HG02970 (cell line): ENCODE measurements around the gene METTL25B.
"Not testable (repeated sequence)": the region's sequence is repeated elsewhere in the genome, so short reads cannot be mapped to it uniquely, and the experiment has no call there.

Experiments used
- ATAC-seq: cut with Tn5 transposase; IDR thresholded peaks from one replicate; pipeline ENCODE4 v1.9.1; 2021; ENCODE audit warnings: mild to moderate bottlenecking, moderate library complexity, moderate number of reproducible peaks; ENCODE audit not compliant: unreplicated experiment, low FRiP score

The METTL25B gene

DNA sequence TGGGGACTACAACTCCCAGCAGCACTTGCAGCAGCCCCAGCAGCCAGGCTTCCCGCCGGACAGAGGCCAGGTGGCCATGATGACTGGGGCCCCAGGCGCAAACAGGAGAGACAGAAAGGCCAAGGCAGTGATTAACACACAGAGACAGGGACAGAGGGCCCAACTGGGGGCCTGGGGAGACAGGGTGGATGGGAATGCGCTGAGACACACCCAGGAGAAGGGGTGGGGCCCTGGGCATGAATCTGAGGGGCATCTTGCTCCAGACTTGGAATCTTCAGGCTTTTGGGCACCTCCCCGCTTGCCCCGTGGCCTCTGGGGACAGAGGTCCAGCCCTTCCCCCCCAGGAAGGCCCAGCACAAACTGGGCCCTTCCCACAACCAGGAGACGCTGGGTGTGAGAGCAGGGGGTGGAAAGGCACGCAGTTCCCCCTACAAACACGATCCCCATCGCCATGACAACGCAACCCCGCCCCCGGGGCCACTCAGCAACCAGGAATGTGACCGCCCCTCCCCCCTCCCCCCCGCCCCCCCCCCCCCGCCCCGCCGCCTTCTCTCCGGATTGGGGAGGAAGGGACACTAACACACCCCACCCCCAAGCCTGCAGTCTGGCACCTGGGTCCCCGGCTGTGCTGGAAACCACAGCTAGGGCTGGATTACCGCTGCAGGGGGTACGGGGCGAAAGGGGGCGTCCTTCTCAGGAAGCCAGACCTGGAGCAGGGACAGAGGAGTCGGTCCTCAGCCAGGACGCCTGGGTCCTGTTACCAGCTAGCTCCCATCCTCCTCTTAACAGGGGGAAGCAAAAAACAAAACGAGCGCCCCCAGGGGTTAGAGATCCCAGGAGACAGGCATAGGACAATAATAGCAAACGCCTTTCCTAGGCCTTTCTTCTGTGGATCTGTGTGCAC, 18.7 kb downstream of the METTL25B start:
- no peak for ATAC-seq

DNA sequence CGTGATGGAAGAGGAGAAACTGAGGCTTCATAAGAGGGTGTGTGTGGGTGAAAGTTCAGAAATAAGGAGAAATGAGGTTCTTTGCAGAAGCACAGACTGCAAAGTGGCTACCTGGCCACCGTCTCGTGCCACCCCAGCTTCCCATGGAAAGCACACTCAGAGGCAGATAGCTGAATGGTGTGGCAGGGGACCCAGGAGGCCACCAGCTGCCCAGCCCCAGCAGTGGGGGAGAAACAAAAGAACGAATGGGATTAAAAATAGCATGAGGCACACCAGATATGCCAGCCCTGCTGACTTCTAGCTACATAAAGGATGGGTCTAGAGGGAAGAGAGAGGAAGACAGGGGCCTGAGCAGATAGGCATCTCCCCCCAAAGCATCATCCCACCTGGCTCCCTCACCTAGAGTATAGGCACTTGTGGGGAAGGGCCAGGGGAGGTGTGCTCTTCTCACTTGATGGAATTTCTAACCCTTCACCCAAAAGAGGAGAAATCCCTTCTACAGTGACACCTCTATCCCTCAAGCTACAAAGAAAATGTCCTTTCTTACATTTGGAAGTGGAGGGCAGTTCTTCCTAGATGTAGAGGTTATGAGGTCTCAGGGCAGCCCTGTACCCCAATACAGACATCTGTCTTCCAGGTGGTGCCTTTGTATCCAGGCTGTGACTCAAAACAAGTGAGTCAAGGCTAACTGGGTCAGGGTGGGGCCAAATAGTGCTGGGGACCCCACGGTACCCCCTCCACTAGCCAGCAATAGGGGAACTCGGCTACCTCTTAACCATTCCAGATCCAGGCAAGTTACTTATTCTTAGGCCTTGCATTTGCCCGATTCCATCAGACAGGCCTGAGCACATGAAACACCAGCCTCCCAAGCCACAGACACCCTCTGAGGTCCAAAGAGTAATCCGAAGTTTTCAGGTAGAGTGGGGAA, 19.7 kb downstream of the METTL25B start:
- no peak for ATAC-seq

- no peak for ATAC-seq
Measured at GRCh38 chr1:156748670-156749418, 20.6 kb downstream of the METTL25B start.

- ATAC-seq, result no peak
Measured at GRCh38 chr1:156749419-156750118, 21.3 kb downstream of the METTL25B start.

DNA sequence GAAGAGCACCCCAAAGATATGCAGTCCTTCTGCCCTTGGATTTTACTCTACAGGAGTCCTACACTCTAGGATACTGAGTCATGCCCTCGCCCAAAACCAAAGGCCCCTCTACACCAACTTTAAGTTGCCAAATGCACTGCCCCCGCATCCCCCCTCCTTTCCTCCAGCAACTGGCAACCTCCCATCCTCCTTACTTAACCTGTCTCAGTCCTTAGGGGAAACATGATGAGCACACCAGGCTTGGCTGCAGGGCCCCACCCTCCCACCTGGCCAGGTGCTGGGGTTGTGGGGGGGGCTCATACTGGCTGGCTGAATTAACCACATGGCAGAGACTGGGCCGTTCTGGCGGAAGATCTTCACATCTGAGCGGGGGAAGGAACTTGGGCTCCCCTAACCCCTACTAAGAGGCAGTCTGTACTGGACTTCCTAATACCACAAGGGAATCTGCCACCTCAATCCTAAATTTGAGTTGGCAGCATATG, 22.0 kb downstream of the METTL25B start:
- no peak for ATAC-seq

GRCh38 chr1:156750711-156751450, 22.6 kb downstream of the METTL25B start:
- ATAC-seq, result peak; percentile 18

DNA sequence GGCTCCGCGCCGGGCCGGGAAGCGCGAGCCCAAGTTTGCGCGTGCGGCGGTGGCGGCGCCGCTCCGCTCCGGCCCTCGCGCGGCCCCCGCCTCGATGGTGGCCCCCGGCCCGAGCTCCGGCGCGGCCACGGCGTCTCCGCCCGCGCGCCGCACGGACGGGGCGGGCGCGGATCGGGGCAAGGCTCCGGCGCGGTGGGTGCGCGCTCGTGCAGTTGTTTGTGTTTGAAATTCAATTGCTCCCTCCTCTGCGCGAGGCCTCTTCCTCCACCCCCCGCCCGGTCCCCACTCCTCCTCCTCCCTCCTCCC, 23.1 kb downstream of the METTL25B start, which contains the start of gene HDGF:
HDGF (minus strand) TSS at position 225 of the 306 bp plus-strand sequence. CDS start 246 bp downstream, outside the sequence.
- ATAC-seq, result peak; percentile 23

- peak; percentile 55 for ATAC-seq
Measured at GRCh38 chr1:156751757-156752481, 23.6 kb downstream of the METTL25B start.

DNA sequence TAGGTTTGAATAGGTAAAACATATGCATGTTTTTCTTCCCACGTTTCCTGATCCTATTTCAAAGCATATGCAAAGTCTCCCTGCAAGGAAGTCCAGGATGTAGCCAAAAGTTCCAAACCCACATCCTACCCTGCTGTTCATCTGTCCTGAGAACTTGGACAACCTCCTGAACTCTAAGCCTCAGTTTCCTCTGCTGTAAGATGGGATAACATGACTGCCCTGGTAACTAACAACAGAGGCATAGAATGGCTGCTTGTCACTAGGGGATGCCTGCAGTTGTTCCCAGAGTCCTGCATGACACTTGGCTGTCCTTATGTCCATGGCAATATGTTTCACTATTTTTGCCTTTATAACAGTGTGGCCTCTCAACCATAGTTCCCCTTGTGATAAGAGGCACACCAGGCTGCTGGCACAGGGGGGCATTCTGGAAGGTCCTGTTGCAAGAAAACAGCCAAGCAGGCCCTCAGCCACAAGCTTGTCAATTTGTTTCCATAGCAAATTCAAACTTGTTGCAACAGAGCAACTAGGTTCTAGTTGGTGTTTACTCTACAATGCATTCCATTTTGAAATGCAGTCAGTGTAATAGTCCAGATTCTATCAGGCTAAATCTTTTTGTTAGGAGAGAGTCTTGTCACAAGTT, 24.7 kb downstream of the METTL25B start:
- no peak for ATAC-seq

DNA sequence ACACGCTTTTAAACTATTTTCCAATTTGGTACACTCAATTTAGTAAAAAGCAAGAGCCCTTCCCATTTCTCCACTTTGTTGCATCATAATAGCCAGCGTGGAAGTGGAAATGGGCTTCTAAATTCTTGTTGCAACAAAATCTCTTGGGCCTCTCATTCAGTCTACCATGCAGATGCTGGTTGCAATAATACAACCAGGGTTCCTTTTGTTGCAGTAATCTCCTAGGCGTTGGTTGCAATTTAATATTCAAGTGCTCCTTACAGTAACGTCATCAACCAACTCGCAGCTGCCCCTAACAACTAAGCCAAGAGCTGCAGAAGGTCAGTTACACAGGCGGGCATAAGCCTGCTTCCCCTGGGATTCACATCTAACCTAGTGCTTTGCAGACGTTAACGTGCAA, 25.9 kb downstream of the METTL25B start:
- ATAC-seq, result no peak

- ATAC-seq, result no peak
Measured at GRCh38 chr1:156755527-156755950, 27.3 kb downstream of the METTL25B start.

- no peak for ATAC-seq
Measured at GRCh38 chr1:156756355-156756754, 28.1 kb downstream of the METTL25B start.

- not testable (repeated sequence) for ATAC-seq
Measured at GRCh38 chr1:156757572-156758253, 29.4 kb downstream of the METTL25B start.

DNA sequence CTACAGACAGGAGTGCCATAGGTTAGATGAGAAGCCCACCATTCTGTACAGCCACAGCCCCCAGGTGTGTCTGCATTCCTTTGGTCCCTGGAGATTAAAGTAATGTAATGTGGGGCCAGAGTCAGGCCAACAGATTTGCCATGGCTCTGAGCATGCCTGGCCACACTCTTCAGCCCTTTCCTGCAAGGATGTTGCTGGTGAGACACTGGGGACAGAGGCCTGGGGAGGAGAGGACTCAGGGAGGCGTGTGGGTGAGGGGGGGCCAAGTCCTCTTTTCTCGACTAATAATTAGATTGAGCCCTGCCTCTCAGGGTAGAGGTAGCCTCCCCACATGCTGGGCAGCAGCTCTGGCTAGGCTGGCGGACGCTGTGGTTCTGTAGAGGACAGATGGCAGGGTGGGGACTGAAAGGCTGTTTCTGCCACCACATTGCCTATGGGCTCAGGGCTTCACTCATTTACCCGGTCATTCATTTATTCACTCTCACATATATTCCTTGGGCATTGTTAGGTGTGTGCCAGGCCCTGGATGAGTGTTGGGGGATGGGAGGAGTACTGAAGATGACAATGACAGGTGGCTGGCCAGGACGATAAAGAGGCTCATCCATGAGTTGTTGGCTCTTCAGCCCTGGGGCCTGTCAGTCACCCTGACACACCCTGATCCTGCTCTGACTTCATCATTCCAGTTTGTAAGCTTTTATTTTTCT, 32.0 kb downstream of the METTL25B start:
- no peak for ATAC-seq

- ATAC-seq, result no peak
Measured at GRCh38 chr1:156760796-156761104, 32.5 kb downstream of the METTL25B start.

- not testable (repeated sequence) for ATAC-seq
Measured at GRCh38 chr1:156765136-156765535, 36.9 kb downstream of the METTL25B start.

DNA sequence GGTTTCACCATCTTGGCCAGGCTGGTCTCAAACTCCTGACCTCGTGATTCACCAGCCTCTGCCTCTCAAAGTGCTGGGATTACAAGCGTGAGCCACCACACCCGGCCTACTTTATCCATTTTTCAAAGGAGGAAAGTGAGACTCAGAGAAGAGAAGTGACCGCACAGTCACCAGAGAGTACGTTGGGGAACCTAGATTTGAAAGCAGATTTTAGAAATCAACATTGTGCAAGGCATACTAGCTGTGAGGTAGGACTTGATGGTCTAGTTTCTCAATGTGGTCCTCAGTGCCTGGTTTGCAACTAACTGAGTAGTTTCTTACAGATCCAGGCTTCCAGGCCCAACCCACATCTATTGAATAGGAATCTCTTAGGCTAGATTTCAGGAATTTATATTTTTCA, 37.4 kb downstream of the METTL25B start:
- no peak for ATAC-seq
